Vagina (tissue), 2 donors: ENCODE measurements around the gene KCNMB2. TPM values are rescaled to one million over a fixed set of nuclear protein-coding genes. Genes with fewer than 3 reads are reported as not detected.

Source experiments
- DNase-seq, 2 donors: peaks; one replicate each; pipeline ENCODE4 v3.0.0-alpha.2; 2017; ENCODE audit errors: extremely low spot score in 2 of 2
- H3K27ac ChIP-seq: fragments of 200-600 bp; sonication (generic); one replicate; pipeline ENCODE4 v1.5.1; 2019
- H3K27me3 ChIP-seq: fragments of 200-600 bp; sonication (generic); one replicate; pipeline ENCODE4 v1.5.1; 2019
- H3K36me3 ChIP-seq, 2 donors: fragments of 200-600 bp; sonication (generic); one replicate each; pipeline ENCODE4 v1.5.1; 2017 to 2019
- H3K4me1 ChIP-seq: fragments of 200-600 bp; sonication (generic); one replicate; pipeline ENCODE4 v1.5.1; 2019
- H3K4me3 ChIP-seq, 2 donors: fragments of 200-600 bp; sonication (generic); 1 replicate in 1 of 2; 2 replicates in 1 of 2; pipeline ENCODE4 v1.5.1; 2016 to 2019
- H3K9me3 ChIP-seq: fragments of 200-600 bp; sonication (generic); one replicate; pipeline ENCODE4 v1.5.1; 2019
- CTCF ChIP-seq, 3 experiments: fragments of 450-650 bp in 2 of 3; fragments of 200-600 bp in 1 of 3; sonication (generic) in 1 of 3; IDR thresholded peaks; one replicate each; pipeline ENCODE4 v1.5.1; 2017 to 2019; ENCODE audit warnings: antibody characterized with exemption in 3 of 3, mild to moderate bottlenecking in 2 of 3, moderate library complexity in 2 of 3
- POLR2A ChIP-seq, 2 donors: fragments of 450-650 bp; IDR thresholded peaks; one replicate each; pipeline ENCODE4 v1.6.1; 2017; ENCODE audit warnings: antibody characterized with exemption in 2 of 2, mild to moderate bottlenecking in 2 of 2, moderate library complexity in 2 of 2
- POLR2AphosphoS5 ChIP-seq, 2 donors: sonication (generic); formaldehyde crosslinking; IDR thresholded peaks; one replicate each; pipeline ENCODE4 v1.9.0; 2017; ENCODE audit warnings: antibody characterized with exemption in 2 of 2, mild to moderate bottlenecking in 2 of 2, low read depth in 1 of 2; ENCODE audit not compliant: insufficient read depth in 1 of 2
- intact Hi-C: fragments of 100-400 bp; cut with DNase I; formaldehyde crosslinking; loops from one replicate; pipeline ENCODE4 v1.15.1; 2023
- total RNA-seq: library from RNA; depleted of rRNA; stranded (reverse); fragments of >200 nt; gene quantifications from one replicate; pipeline ENCODE4 v1.2.3, GENCODE V29; 2016

Gene KCNMB2
- total RNA-seq, 1 donor from 2014 or later: 1.5 TPM

- Histone ChIP-seq H3K27ac (no peak overlapping the region), H3K36me3 (no peaks in the 10 kb centered on the region), H3K9me3 (no peaks in the 10 kb centered on the region), H3K27me3 (no peaks in the 10 kb centered on the region), H3K4me3 (no peak overlapping the region), H3K4me1 (no peaks in the 10 kb centered on the region)
- TF ChIP-seq POLR2AphosphoS5 (IDR thresholded peaks at IDR 0.05; ENCODE audit: insufficient read depth in 1 of 2, low read depth in 1 of 2): no peak
- TF ChIP-seq POLR2A (IDR thresholded peaks at IDR 0.05): no peak
- TF ChIP-seq CTCF (IDR thresholded peaks at IDR 0.05): no peak
- no peak for DNase-seq
- intact Hi-C loops: no loop called here
Measured at GRCh38 chr3:178794711-178795110, 258.5 kb downstream of the KCNMB2 start.

- intact Hi-C loops: no loop called here
Measured at GRCh38 chr3:178795349-178795748, 259.1 kb downstream of the KCNMB2 start.

GRCh38 chr3:178802259-178802658 lies 266.0 kb downstream of the KCNMB2 start:
- no peak for DNase-seq
- no peak overlapping the region for H3K4me3 ChIP-seq
- intact Hi-C loops: no loop called here
- H3K4me1 ChIP-seq: no peaks in the 10 kb centered on the region
- TF ChIP-seq POLR2AphosphoS5 (IDR thresholded peaks at IDR 0.05; ENCODE audit: insufficient read depth in 1 of 2, low read depth in 1 of 2): no peak
- TF ChIP-seq CTCF (IDR thresholded peaks at IDR 0.05): no peak
- TF ChIP-seq POLR2A (IDR thresholded peaks at IDR 0.05): no peak
- no peaks in the 10 kb centered on the region for H3K9me3 ChIP-seq
- no peak overlapping the region for H3K27ac ChIP-seq
- no peaks in the 10 kb centered on the region for H3K36me3 ChIP-seq
- no peaks in the 10 kb centered on the region for H3K27me3 ChIP-seq

More at GRCh38 chr3:178795349-178795748, 259.1 kb downstream of the KCNMB2 start:
- H3K9me3 ChIP-seq: no peaks in the 10 kb centered on the region
- H3K27ac ChIP-seq: no peak overlapping the region
- no peaks in the 10 kb centered on the region for H3K36me3 ChIP-seq
- H3K4me3 ChIP-seq: no peak overlapping the region
- no peak for DNase-seq
- H3K27me3 ChIP-seq: no peaks in the 10 kb centered on the region
- TF ChIP-seq CTCF (IDR thresholded peaks at IDR 0.05): no peak
- TF ChIP-seq POLR2AphosphoS5 (IDR thresholded peaks at IDR 0.05; ENCODE audit: insufficient read depth in 1 of 2, low read depth in 1 of 2): no peak
- TF ChIP-seq POLR2A (IDR thresholded peaks at IDR 0.05): no peak
- H3K4me1 ChIP-seq: no peaks in the 10 kb centered on the region

- DNase-seq: no peak
- Histone ChIP-seq H3K27me3 (no peaks in the 10 kb centered on the region), H3K36me3 (no peaks in the 10 kb centered on the region), H3K9me3 (no peaks in the 10 kb centered on the region), H3K27ac (no peak overlapping the region), H3K4me1 (no peaks in the 10 kb centered on the region), H3K4me3 (no peak overlapping the region)
- no peak for TF ChIP-seq POLR2AphosphoS5 (IDR thresholded peaks at IDR 0.05; ENCODE audit: insufficient read depth in 1 of 2, low read depth in 1 of 2)
- TF ChIP-seq POLR2A (IDR thresholded peaks at IDR 0.05): no peak
- no peak for TF ChIP-seq CTCF (IDR thresholded peaks at IDR 0.05)
- intact Hi-C loops: no loop called here
Measured at GRCh38 chr3:178802993-178803693, 266.9 kb downstream of the KCNMB2 start.

- no peak for DNase-seq
- TF ChIP-seq POLR2A (IDR thresholded peaks at IDR 0.05) (no peak), CTCF (IDR thresholded peaks at IDR 0.05) (no peak), POLR2AphosphoS5 (IDR thresholded peaks at IDR 0.05; ENCODE audit: insufficient read depth in 1 of 2, low read depth in 1 of 2) (no peak)
- Histone ChIP-seq H3K4me3 (no peak overlapping the region), H3K27me3 (no peaks in the 10 kb centered on the region), H3K9me3 (no peaks in the 10 kb centered on the region), H3K36me3 (no peaks in the 10 kb centered on the region), H3K27ac (no peak overlapping the region), H3K4me1 (no peaks in the 10 kb centered on the region)
- intact Hi-C loops: no loop called here
Measured at GRCh38 chr3:178804606-178805005, 268.4 kb downstream of the KCNMB2 start.
